ENCODE data around the gene ATP7A. TPM values are rescaled to one million over a fixed set of nuclear protein-coding genes. Genes with fewer than 3 reads are reported as not detected.

Gene ATP7A
- 18.8 and 20.2 TPM in 2 replicates for total RNA-seq

GRCh38 chrX:77910108-77910840 lies at the start of gene ATP7A:
Gene ATP7A (plus strand): TSS chrX:77910693. CDS start chrX:77971642, 60,949 bp downstream.

GRCh38 chrX:77894921-77895886 lies 15.3 kb upstream of the ATP7A start, which contains the start of gene MAGT1:
Gene MAGT1 (minus strand): TSS chrX:77895435. CDS start chrX:77895410, 25 bp downstream.

GRCh38 chrX:77899081-77899828 lies 11.2 kb upstream of the ATP7A start, which contains the start of gene COX7B:
Gene COX7B (plus strand): TSS chrX:77899468. CDS start chrX:77899554, 86 bp downstream.

GRCh38 chrX:77969538-77969937 lies 59.0 kb downstream of the ATP7A start, which contains the start of gene PGAM4:
Gene PGAM4 (minus strand): TSS chrX:77969638. CDS start chrX:77969638, 0 bp downstream.

Small RNAs within 50 kb of the gene (small RNA-seq; reads per million reads assigned to genes)
- not detected for gene RN7SL460P

Other genes starting within 250 kb of the ATP7A start
- gene ATRX, start 124.5 kb upstream of the ATP7A start, total RNA-seq, result 125 and 138 TPM in 2 replicates
- 111 and 120 TPM in 2 replicates for gene MAGT1, start 15.3 kb upstream of the ATP7A start, total RNA-seq
- 270 and 399 TPM in 2 replicates for gene COX7B, start 11.2 kb upstream of the ATP7A start, total RNA-seq
- gene PGAM4, start 58.9 kb downstream of the ATP7A start, total RNA-seq, result not detected in 2 replicates
- 437 and 477 TPM in 2 replicates for gene PGK1, start 193.6 kb downstream of the ATP7A start, total RNA-seq
- 40.6 and 47.0 TPM in 2 replicates for gene TAF9B, start 229.0 kb downstream of the ATP7A start, total RNA-seq